ENCODE data around the gene MYO18B.

DNA sequence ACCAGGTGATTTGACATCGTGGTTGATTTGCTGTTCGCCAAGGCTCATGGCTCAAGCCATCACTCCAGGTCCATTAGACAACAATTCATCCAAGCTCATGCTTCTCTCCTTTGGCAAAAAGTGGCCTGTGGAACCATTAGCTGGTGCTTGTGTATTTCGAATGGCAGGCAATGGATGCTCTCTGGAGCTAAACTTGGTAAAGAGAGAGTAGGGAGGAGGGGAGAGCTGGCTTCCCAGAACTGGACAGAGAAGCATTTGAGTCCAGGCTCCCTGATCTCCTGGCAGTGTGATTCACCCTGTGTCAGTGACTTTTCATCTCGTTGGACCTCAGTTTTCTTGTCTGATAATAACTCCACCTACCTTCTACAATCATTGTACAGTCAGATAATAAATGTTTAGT is 64.6 kb downstream of the MYO18B start:
- TF ChIP-seq, protein P1, sequence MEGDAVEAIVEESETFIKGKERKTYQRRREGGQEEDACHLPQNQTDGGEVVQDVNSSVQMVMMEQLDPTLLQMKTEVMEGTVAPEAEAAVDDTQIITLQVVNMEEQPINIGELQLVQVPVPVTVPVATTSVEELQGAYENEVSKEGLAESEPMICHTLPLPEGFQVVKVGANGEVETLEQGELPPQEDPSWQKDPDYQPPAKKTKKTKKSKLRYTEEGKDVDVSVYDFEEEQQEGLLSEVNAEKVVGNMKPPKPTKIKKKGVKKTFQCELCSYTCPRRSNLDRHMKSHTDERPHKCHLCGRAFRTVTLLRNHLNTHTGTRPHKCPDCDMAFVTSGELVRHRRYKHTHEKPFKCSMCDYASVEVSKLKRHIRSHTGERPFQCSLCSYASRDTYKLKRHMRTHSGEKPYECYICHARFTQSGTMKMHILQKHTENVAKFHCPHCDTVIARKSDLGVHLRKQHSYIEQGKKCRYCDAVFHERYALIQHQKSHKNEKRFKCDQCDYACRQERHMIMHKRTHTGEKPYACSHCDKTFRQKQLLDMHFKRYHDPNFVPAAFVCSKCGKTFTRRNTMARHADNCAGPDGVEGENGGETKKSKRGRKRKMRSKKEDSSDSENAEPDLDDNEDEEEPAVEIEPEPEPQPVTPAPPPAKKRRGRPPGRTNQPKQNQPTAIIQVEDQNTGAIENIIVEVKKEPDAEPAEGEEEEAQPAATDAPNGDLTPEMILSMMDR (IDR thresholded peaks at IDR 0.05; ENCODE audit: insufficient read depth, low read depth, low read length): no peak
- no peak for TF ChIP-seq EZH2 (IDR thresholded peaks at IDR 0.05; ENCODE audit: insufficient read depth, low read length)

Measured in astrocyte (in vitro differentiated cells and primary cell).